Stomach smooth muscle (tissue), 2 donors: ENCODE data around the gene SV2B.

Source experiments
- H3K27ac ChIP-seq: one replicate; pipeline ENCODE4 v1.7.0; 2013; ENCODE audit warnings: mild to moderate bottlenecking, low read length, inconsistent platforms
- H3K27me3 ChIP-seq, 2 donors: one replicate each; pipeline ENCODE4 v1.7.0; 2013; ENCODE audit warnings: low read length in 2 of 2; ENCODE audit not compliant: insufficient read depth in 2 of 2, control insufficient read depth in 1 of 2
- H3K36me3 ChIP-seq, 2 donors: one replicate each; pipeline ENCODE4 v1.7.0; 2013; ENCODE audit warnings: low read length in 2 of 2; ENCODE audit not compliant: control insufficient read depth in 2 of 2, insufficient read depth in 2 of 2
- H3K4me1 ChIP-seq: one replicate; pipeline ENCODE4 v1.7.0; 2013; ENCODE audit warnings: low read length; ENCODE audit not compliant: control insufficient read depth, insufficient read depth
- H3K4me3 ChIP-seq, 2 donors: one replicate each; pipeline ENCODE4 v1.7.0; 2013; ENCODE audit warnings: low read length in 2 of 2
- H3K9ac ChIP-seq, 2 donors: one replicate each; pipeline ENCODE4 v1.7.0; 2013; ENCODE audit warnings: low read length in 2 of 2, mild to moderate bottlenecking in 1 of 2
- H3K9me3 ChIP-seq, 2 donors: one replicate each; pipeline ENCODE4 v1.7.0; 2013; ENCODE audit warnings: low read length in 2 of 2; ENCODE audit not compliant: control insufficient read depth in 2 of 2
- donor health status: healthy.
- donor health status: Pancreatic carcinoma.

SV2B gene

GRCh38 chr15:91228890-91229289, 128.8 kb downstream of the SV2B start:
- no peaks in the 10 kb centered on the region for H3K36me3 ChIP-seq
- H3K27me3 ChIP-seq: peaks cover 5% of the 10 kb centered on the region in 2 donors
- no peak overlapping the region for H3K27ac ChIP-seq
- H3K4me1 ChIP-seq: no peaks in the 10 kb centered on the region
- H3K9me3 ChIP-seq: no peaks in the 10 kb centered on the region
- no peak overlapping the region for H3K9ac ChIP-seq
- no peak overlapping the region for H3K4me3 ChIP-seq

GRCh38 chr15:91231703-91232102, 131.6 kb downstream of the SV2B start:
- no peak overlapping the region for H3K4me3 ChIP-seq
- no peaks in the 10 kb centered on the region for H3K4me1 ChIP-seq
- H3K9ac ChIP-seq: no peak overlapping the region
- no peaks in the 10 kb centered on the region for H3K36me3 ChIP-seq
- no peaks in the 10 kb centered on the region for H3K9me3 ChIP-seq
- peaks cover 0 to 5% of the 10 kb centered on the region in 2 donors for H3K27me3 ChIP-seq
- H3K27ac ChIP-seq: no peak overlapping the region

GRCh38 chr15:91234759-91235158, 134.7 kb downstream of the SV2B start:
- Histone ChIP-seq H3K36me3 (no peaks in the 10 kb centered on the region), H3K27ac (no peak overlapping the region), H3K4me3 (no peak overlapping the region), H3K9ac (no peak overlapping the region), H3K27me3 (peaks cover 2 to 5% of the 10 kb centered on the region in 2 donors), H3K4me1 (no peaks in the 10 kb centered on the region), H3K9me3 (no peaks in the 10 kb centered on the region)

- H3K4me1 ChIP-seq: no peaks in the 10 kb centered on the region
- H3K4me3 ChIP-seq: no peak overlapping the region
- H3K9me3 ChIP-seq: no peaks in the 10 kb centered on the region
- H3K27me3 ChIP-seq: peaks cover 4 to 5% of the 10 kb centered on the region in 2 donors
- H3K9ac ChIP-seq: no peak overlapping the region
- H3K36me3 ChIP-seq: no peaks in the 10 kb centered on the region
- no peak overlapping the region for H3K27ac ChIP-seq
Observed at GRCh38 chr15:91235376-91235775, 135.3 kb downstream of the SV2B start.

- Histone ChIP-seq H3K36me3 (no peaks in the 10 kb centered on the region), H3K27me3 (peaks cover 8 to 9% of the 10 kb centered on the region in 2 donors), H3K9me3 (no peaks in the 10 kb centered on the region), H3K4me3 (no peak overlapping the region), H3K9ac (no peak overlapping the region), H3K27ac (no peak overlapping the region), H3K4me1 (no peaks in the 10 kb centered on the region)
Observed at GRCh38 chr15:91237445-91237844, 137.4 kb downstream of the SV2B start.

- H3K9ac ChIP-seq: no peak overlapping the region
- H3K4me3 ChIP-seq: no peak overlapping the region
- H3K36me3 ChIP-seq: no peaks in the 10 kb centered on the region
- H3K4me1 ChIP-seq: no peaks in the 10 kb centered on the region
- no peaks in the 10 kb centered on the region for H3K9me3 ChIP-seq
- H3K27ac ChIP-seq: no peak overlapping the region
- H3K27me3 ChIP-seq: peaks cover 3 to 9% of the 10 kb centered on the region in 2 donors
Observed at GRCh38 chr15:91238644-91239425, 138.8 kb downstream of the SV2B start.

- peaks cover 3 to 7% of the 10 kb centered on the region in 2 donors for H3K27me3 ChIP-seq
- H3K4me3 ChIP-seq: no peak overlapping the region
- H3K4me1 ChIP-seq: no peaks in the 10 kb centered on the region
- no peak overlapping the region for H3K9ac ChIP-seq
- H3K9me3 ChIP-seq: no peaks in the 10 kb centered on the region
- no peaks in the 10 kb centered on the region for H3K36me3 ChIP-seq
- no peak overlapping the region for H3K27ac ChIP-seq
Observed at GRCh38 chr15:91243826-91244225, 143.8 kb downstream of the SV2B start.

- H3K4me3 ChIP-seq: no peak overlapping the region
- H3K9me3 ChIP-seq: no peaks in the 10 kb centered on the region
- H3K36me3 ChIP-seq: no peaks in the 10 kb centered on the region
- H3K27me3 ChIP-seq: peaks cover 3 to 6% of the 10 kb centered on the region in 2 donors
- H3K27ac ChIP-seq: no peak overlapping the region
- no peak overlapping the region for H3K9ac ChIP-seq
- no peaks in the 10 kb centered on the region for H3K4me1 ChIP-seq
Observed at GRCh38 chr15:91244919-91245318, 144.9 kb downstream of the SV2B start.

- no peaks in the 10 kb centered on the region for H3K36me3 ChIP-seq
- no peak overlapping the region for H3K9ac ChIP-seq
- peaks cover 2 to 3% of the 10 kb centered on the region in 2 donors for H3K27me3 ChIP-seq
- H3K4me3 ChIP-seq: no peak overlapping the region
- H3K4me1 ChIP-seq: no peaks in the 10 kb centered on the region
- no peak overlapping the region for H3K27ac ChIP-seq
- no peaks in the 10 kb centered on the region for H3K9me3 ChIP-seq
Observed at GRCh38 chr15:91246998-91247397, 146.9 kb downstream of the SV2B start.

GRCh38 chr15:91249591-91249990, 149.5 kb downstream of the SV2B start:
- Histone ChIP-seq H3K27ac (no peak overlapping the region), H3K4me3 (no peak overlapping the region), H3K9ac (no peak overlapping the region), H3K36me3 (no peaks in the 10 kb centered on the region), H3K9me3 (no peaks in the 10 kb centered on the region), H3K4me1 (no peaks in the 10 kb centered on the region), H3K27me3 (peaks cover 0 to 2% of the 10 kb centered on the region in 2 donors)

- Histone ChIP-seq H3K4me3 (no peak overlapping the region), H3K36me3 (no peaks in the 10 kb centered on the region), H3K27me3 (peaks cover 0 to 2% of the 10 kb centered on the region in 2 donors), H3K9me3 (no peaks in the 10 kb centered on the region), H3K9ac (no peak overlapping the region), H3K27ac (no peak overlapping the region), H3K4me1 (no peaks in the 10 kb centered on the region)
Observed at GRCh38 chr15:91252322-91252721, 152.3 kb downstream of the SV2B start.
